ACC112 (cell line): ENCODE measurements around the gene ADAM11.

ENCODE experiments used
- H2AFZ ChIP-seq: fragments of 200-600 bp; sonication (generic); one replicate; pipeline ENCODE4 v1.6.0; 2017; ENCODE audit warnings: antibody characterized with exemption, low read length; ENCODE audit not compliant: unreplicated experiment
- H3K27ac ChIP-seq: fragments of 200-600 bp; sonication (generic); 2 replicates; pipeline ENCODE4 v1.5.1; 2014; ENCODE audit warnings: low read depth, mild to moderate bottlenecking, antibody characterized with exemption, low read length, moderate library complexity
- H3K27me3 ChIP-seq: fragments of 200-600 bp; sonication (generic); 2 replicates; pipeline ENCODE4 v1.6.1; 2014; ENCODE audit warnings: mild to moderate bottlenecking, antibody characterized with exemption, low read length, moderate library complexity, mixed read lengths; ENCODE audit not compliant: insufficient read depth
- H3K36me3 ChIP-seq: fragments of 200-600 bp; sonication (generic); 2 replicates; pipeline ENCODE4 v1.6.1; 2016; ENCODE audit warnings: mild to moderate bottlenecking, antibody characterized with exemption, low read length, moderate library complexity, mixed read lengths; ENCODE audit not compliant: insufficient read depth
- H3K4me1 ChIP-seq: fragments of 200-600 bp; sonication (generic); one replicate; pipeline ENCODE4 v1.6.1; 2016; ENCODE audit warnings: low read length, mixed read lengths; ENCODE audit not compliant: insufficient read depth, unreplicated experiment, control insufficient read depth
- H3K4me3 ChIP-seq: fragments of 200-600 bp; sonication (generic); 2 replicates; pipeline ENCODE4 v1.5.1; 2014; ENCODE audit warnings: mild to moderate bottlenecking, low read depth, low read length
- H3K79me2 ChIP-seq: fragments of 200-600 bp; sonication (generic); one replicate; pipeline ENCODE4 v1.6.0; 2016; ENCODE audit warnings: low read length; ENCODE audit not compliant: control insufficient read depth, unreplicated experiment, insufficient read depth

ADAM11 gene

DNA sequence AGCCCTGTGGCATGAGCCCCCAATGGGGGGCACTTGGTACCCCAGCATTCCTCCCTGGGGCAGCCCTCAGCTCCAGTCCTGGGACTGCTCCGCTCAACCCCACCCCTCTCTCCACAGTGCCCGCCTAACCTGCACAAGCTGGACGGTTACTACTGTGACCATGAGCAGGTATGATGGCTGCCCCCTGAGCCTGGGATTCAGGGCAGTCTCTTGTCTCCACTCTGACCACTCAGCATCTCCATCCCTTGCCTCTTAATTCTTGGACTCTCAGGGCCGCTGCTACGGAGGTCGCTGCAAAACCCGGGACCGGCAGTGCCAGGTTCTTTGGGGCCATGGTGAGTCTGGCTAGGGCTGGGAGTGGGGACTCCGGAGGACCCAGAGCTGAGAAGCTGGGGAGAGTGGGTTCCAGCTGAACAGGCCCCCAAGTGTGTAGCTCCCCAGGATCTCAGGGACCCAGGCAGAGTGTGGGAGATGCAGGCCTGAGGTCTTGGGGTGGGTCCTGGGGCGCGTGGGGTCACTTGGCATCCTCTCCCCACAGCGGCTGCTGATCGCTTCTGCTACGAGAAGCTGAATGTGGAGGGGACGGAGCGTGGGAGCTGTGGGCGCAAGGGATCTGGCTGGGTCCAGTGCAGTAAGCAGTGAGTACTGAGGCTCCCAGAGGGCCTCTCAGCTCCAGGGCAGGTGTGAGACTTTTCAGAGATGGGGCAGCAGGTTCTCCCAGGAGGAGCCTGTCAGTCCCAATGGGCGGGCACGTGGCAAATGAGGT is 18.0 kb downstream of the ADAM11 start:
- Histone ChIP-seq H3K36me3 (no peaks in the 10 kb centered on the region), H3K27me3 (peaks cover 8% of the 10 kb centered on the region; the same call in 1 of the 2 replicates), H3K27ac (no peak overlapping the region), H3K4me3 (no peak overlapping the region), H2AFZ (no peak overlapping the region), H3K79me2 (no peaks in the 10 kb centered on the region), H3K4me1 (no peaks in the 10 kb centered on the region)

GRCh38 chr17:44777394-44778348 is 18.9 kb downstream of the ADAM11 start:
- Histone ChIP-seq H3K27ac (no peak overlapping the region), H3K4me1 (no peaks in the 10 kb centered on the region), H2AFZ (no peak overlapping the region), H3K36me3 (no peaks in the 10 kb centered on the region), H3K79me2 (no peaks in the 10 kb centered on the region), H3K27me3 (peaks cover 8% of the 10 kb centered on the region; the same call in 1 of the 2 replicates), H3K4me3 (no peak overlapping the region)

DNA sequence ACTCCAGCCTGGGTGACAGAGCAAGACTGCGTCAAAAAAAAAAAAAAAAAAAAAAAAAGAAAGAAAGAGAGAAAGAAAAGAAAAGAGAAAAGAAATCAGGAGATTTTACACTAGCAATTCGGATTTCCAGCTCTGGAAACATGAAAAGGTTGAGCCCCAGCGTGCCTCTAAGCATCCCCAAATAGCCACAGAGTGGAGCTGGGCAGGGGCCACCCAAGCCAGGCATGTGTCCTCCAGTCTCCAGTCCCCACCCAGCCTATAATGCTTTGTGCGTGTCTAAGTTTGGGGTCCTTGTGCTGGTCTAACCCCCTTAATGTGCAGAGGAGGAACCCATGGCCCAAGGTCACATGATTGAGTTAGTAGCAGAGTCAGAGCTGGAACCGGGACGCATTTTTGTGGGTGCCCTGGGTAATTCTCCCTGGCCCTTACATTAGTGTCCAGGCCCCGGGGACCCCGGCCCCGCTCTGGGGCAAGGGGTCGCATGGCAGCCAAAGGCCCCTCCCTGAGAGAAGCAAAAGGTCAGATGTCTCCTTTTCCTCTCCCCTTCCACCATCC is 19.9 kb downstream of the ADAM11 start:
- H3K4me1 ChIP-seq, result no peaks in the 10 kb centered on the region
- H3K79me2 ChIP-seq, result no peaks in the 10 kb centered on the region
- no peaks in the 10 kb centered on the region; the same call in 1 of the 2 replicates for H3K27me3 ChIP-seq
- H3K36me3 ChIP-seq, result no peaks in the 10 kb centered on the region
- no peak overlapping the region for H2AFZ ChIP-seq
- peak overlapping the region; percentile 71; the same call in 1 of the 2 replicates for H3K4me3 ChIP-seq
- H3K27ac ChIP-seq, result no peak overlapping the region

GRCh38 chr17:44779211-44780025 is 20.6 kb downstream of the ADAM11 start:
- Histone ChIP-seq H2AFZ (peak overlapping the region; percentile 54), H3K79me2 (no peaks in the 10 kb centered on the region), H3K36me3 (no peaks in the 10 kb centered on the region), H3K4me1 (no peaks in the 10 kb centered on the region), H3K27ac (no peak overlapping the region), H3K27me3 (no peaks in the 10 kb centered on the region; the same call in 1 of the 2 replicates), H3K4me3 (peak overlapping the region; percentile 71)

DNA sequence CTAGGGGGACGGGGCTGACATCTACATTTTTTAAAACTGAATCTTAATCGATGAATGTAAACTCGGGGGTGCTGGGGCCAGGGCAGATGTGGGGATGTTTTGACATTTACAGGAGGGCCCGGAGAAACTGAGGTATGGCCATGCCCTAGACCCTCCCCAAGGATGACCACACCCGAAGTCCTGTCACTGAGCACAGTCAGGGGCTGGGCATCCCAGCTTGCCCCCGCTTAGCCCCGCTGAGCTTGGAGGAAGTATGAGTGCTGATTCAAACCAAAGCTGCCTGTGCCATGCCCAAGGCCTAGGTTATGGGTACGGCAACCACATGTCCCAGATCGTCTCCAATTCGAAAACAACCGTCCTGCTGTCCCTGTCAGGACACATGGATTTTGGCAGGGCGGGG is 21.4 kb downstream of the ADAM11 start:
- Histone ChIP-seq H3K4me3 (no peak overlapping the region), H3K4me1 (no peaks in the 10 kb centered on the region), H3K36me3 (no peaks in the 10 kb centered on the region), H3K79me2 (no peaks in the 10 kb centered on the region), H3K27ac (no peak overlapping the region), H2AFZ (no peak overlapping the region), H3K27me3 (no peaks in the 10 kb centered on the region)

DNA sequence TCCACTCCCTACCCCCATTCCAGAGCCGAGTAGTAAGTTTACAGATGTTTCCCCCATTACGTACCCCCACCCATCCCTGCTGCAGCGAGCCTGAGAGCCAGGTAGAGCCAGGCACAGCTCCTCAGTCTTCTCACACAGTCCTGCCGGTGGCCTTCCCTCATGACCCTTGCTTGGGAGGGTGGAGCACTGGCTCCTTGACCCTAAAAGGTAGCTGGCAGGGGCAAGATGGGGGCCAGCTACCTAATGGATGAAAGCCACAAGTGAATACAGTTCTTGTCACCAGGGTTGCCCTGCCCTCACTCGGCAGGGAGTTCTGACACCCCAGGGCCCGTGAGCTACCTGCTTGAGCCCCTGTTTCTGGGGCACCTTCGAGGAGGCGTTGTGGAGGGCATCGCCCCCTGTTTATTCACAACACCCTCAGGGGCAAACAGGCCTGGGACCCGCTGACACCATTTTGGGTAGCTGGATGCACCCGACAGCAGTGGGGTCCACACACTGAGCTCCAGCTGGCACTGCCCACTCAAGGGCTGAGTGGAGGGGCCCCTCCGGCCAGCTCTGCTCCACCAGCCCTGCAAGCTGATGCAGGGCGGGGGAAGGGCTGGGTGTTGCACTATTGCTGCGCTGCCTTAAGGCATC is 22.2 kb downstream of the ADAM11 start:
- no peak overlapping the region for H2AFZ ChIP-seq
- H3K27ac ChIP-seq, result no peak overlapping the region
- no peaks in the 10 kb centered on the region for H3K27me3 ChIP-seq
- H3K36me3 ChIP-seq, result no peaks in the 10 kb centered on the region
- no peaks in the 10 kb centered on the region for H3K4me1 ChIP-seq
- no peak overlapping the region for H3K4me3 ChIP-seq
- H3K79me2 ChIP-seq, result no peaks in the 10 kb centered on the region

- H2AFZ ChIP-seq, result no peak overlapping the region
- no peaks in the 10 kb centered on the region for H3K36me3 ChIP-seq
- no peaks in the 10 kb centered on the region for H3K4me1 ChIP-seq
- no peaks in the 10 kb centered on the region for H3K79me2 ChIP-seq
- H3K27ac ChIP-seq, result no peak overlapping the region
- H3K27me3 ChIP-seq, result no peaks in the 10 kb centered on the region
- no peak overlapping the region for H3K4me3 ChIP-seq
These were observed 22.9 kb downstream of the ADAM11 start for GRCh38 chr17:44781551-44782325.

- H3K4me1 ChIP-seq, result no peaks in the 10 kb centered on the region
- no peaks in the 10 kb centered on the region for H3K27me3 ChIP-seq
- H3K4me3 ChIP-seq, result no peak overlapping the region
- no peak overlapping the region for H2AFZ ChIP-seq
- H3K27ac ChIP-seq, result no peak overlapping the region
- H3K79me2 ChIP-seq, result no peaks in the 10 kb centered on the region
- no peaks in the 10 kb centered on the region for H3K36me3 ChIP-seq
These were observed 23.6 kb downstream of the ADAM11 start for GRCh38 chr17:44782326-44782850.

GRCh38 chr17:44785921-44786320 is 27.1 kb downstream of the ADAM11 start:
- Histone ChIP-seq H2AFZ (no peak overlapping the region), H3K36me3 (no peaks in the 10 kb centered on the region), H3K4me1 (no peaks in the 10 kb centered on the region), H3K27ac (no peak overlapping the region), H3K27me3 (no peaks in the 10 kb centered on the region), H3K4me3 (no peak overlapping the region), H3K79me2 (no peaks in the 10 kb centered on the region)
